ENCODE results near the gene RPL10A.

DNA sequence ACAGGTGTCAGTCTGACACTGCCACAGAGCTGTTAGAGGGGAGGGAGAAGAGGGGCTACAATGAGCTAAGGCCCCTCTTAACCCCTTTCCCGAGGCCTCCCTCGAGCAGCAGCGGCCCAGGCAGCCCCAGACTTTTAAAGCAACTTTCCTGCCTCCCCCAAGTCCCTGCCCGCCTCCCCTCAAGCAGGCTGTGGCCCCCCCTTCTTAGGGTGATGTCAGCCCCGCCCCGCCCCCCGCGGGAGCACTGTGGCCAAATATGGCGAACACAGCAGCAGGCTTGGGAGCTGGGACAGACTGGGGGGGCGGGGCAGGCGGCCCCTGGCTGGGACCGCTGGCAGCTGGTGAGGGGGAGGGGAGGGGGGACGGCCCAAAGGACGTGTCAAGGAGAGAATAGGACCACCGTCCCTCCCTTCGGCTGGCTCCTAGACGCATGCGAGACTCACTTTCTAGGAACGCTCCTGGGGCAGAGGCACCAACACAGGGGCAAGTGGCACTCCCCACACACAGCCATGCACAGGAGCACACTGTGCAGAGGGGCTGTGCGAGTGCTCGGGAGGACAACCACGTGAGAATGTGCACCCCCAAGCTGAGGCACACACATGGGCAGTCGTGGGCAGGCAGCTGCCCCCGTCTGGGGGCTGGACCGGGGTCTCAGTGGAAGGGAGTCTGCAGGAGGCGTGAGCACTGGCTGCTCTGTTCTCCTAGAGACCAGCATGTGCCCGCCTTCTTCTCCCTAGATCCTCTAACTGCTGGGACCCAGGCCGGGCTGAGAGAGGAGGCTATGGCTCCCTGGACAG is 22.0 kb downstream of the RPL10A start:
- TF ChIP-seq, protein P1, sequence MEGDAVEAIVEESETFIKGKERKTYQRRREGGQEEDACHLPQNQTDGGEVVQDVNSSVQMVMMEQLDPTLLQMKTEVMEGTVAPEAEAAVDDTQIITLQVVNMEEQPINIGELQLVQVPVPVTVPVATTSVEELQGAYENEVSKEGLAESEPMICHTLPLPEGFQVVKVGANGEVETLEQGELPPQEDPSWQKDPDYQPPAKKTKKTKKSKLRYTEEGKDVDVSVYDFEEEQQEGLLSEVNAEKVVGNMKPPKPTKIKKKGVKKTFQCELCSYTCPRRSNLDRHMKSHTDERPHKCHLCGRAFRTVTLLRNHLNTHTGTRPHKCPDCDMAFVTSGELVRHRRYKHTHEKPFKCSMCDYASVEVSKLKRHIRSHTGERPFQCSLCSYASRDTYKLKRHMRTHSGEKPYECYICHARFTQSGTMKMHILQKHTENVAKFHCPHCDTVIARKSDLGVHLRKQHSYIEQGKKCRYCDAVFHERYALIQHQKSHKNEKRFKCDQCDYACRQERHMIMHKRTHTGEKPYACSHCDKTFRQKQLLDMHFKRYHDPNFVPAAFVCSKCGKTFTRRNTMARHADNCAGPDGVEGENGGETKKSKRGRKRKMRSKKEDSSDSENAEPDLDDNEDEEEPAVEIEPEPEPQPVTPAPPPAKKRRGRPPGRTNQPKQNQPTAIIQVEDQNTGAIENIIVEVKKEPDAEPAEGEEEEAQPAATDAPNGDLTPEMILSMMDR (conservative IDR thresholded peaks at IDR 0.05), result no peak
- TF ChIP-seq ZFX (IDR thresholded peaks at IDR 0.05), result no peak

Measured in C4-2B (cell line).